ENCODE results near the gene BBS9. TPM values are rescaled to one million over a fixed set of nuclear protein-coding genes. Genes with fewer than 3 reads are reported as not detected.
"Not testable (repeated sequence)": the region's sequence is repeated elsewhere in the genome, so short reads cannot be mapped to it uniquely, and the experiment has no call there.

Gene BBS9
- total RNA-seq, 1 experiment from 2014 or later: 9.4 TPM

DNA sequence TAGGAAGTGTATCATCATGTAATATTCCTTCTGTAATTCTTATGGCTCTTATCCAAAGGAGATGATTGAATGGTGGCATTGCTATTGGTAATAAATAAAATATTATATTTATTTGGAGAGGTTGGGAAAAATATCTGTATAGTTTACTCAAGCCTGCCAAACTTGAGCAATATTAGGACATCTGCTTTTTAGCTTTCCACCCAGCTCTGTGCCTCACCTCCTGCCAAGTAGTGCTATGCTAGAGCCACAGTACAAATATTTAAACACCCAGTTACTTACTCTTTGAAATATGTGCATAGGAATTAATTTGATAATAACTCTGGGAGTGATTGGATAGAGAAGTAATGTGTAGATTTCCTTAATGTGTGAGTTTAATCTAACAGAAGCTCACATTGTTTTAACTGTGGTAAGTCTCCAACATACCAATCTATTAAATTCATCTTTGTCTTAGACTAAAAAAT lies 129.2 kb downstream of the BBS9 start:
- intact Hi-C loops (cut with micrococcal nuclease; ENCODE audit: unreplicated experiment): no loop called here
- BruUV-seq (replicated peaks): no TSS peak
- TF ChIP-seq, protein P1, sequence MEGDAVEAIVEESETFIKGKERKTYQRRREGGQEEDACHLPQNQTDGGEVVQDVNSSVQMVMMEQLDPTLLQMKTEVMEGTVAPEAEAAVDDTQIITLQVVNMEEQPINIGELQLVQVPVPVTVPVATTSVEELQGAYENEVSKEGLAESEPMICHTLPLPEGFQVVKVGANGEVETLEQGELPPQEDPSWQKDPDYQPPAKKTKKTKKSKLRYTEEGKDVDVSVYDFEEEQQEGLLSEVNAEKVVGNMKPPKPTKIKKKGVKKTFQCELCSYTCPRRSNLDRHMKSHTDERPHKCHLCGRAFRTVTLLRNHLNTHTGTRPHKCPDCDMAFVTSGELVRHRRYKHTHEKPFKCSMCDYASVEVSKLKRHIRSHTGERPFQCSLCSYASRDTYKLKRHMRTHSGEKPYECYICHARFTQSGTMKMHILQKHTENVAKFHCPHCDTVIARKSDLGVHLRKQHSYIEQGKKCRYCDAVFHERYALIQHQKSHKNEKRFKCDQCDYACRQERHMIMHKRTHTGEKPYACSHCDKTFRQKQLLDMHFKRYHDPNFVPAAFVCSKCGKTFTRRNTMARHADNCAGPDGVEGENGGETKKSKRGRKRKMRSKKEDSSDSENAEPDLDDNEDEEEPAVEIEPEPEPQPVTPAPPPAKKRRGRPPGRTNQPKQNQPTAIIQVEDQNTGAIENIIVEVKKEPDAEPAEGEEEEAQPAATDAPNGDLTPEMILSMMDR (IDR thresholded peaks at IDR 0.05; ENCODE audit: unreplicated experiment): no peak
- Mint-ChIP-seq H3K9me3 (ENCODE audit: low read depth, unreplicated experiment) (no peaks in the 10 kb centered on the region), H3K4me3 (ENCODE audit: low read depth, unreplicated experiment) (no peak overlapping the region), H3K4me1 (ENCODE audit: low read depth, unreplicated experiment) (no peaks in the 10 kb centered on the region), H3K36me3 (ENCODE audit: insufficient read depth, unreplicated experiment) (no peaks in the 10 kb centered on the region), H3K27me3 (ENCODE audit: unreplicated experiment) (no peaks in the 10 kb centered on the region), H3K27ac (ENCODE audit: unreplicated experiment) (no peak overlapping the region)
- DNase-seq: no peak
- CTCF ChIA-PET: interaction anchor here (1.6 kb wide), 1 partner anchor 12 kb away, joined by 4 read pairs; no protein-coding TSS in a partner anchor

DNA sequence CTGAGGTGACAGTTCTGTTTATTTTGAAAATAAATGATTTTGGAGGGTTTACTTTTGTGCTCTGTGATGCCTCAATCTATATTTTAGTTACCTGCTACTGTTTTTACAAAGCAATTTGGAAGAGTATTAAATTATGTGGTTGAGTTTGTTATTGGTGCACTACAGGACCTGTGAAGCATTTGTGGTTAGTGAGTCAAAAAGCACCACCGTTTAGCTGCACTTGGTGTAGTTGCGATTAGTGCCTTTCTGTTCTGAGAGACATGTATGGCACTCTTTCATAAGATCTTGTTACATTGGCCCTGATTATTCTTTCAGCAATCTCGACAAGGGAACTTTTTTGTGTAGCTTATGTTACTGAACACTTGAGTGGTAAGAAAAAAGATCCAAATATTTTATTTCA lies 132.2 kb downstream of the BBS9 start:
- no peak overlapping the region for H3K27ac Mint-ChIP-seq (ENCODE audit: unreplicated experiment)
- CTCF ChIA-PET: no interaction called here
- intact Hi-C loops (cut with micrococcal nuclease; ENCODE audit: unreplicated experiment): no loop called here
- no peak overlapping the region for H3K4me3 Mint-ChIP-seq (ENCODE audit: low read depth, unreplicated experiment)
- no peaks in the 10 kb centered on the region for H3K27me3 Mint-ChIP-seq (ENCODE audit: unreplicated experiment)
- TF ChIP-seq, protein P1 (IDR thresholded peaks at IDR 0.05; ENCODE audit: unreplicated experiment): no peak
- H3K36me3 Mint-ChIP-seq (ENCODE audit: insufficient read depth, unreplicated experiment): no peaks in the 10 kb centered on the region
- no peak for DNase-seq
- no peaks in the 10 kb centered on the region for H3K9me3 Mint-ChIP-seq (ENCODE audit: low read depth, unreplicated experiment)
- no TSS peak for BruUV-seq (replicated peaks)
- H3K4me1 Mint-ChIP-seq (ENCODE audit: low read depth, unreplicated experiment): no peaks in the 10 kb centered on the region

DNA sequence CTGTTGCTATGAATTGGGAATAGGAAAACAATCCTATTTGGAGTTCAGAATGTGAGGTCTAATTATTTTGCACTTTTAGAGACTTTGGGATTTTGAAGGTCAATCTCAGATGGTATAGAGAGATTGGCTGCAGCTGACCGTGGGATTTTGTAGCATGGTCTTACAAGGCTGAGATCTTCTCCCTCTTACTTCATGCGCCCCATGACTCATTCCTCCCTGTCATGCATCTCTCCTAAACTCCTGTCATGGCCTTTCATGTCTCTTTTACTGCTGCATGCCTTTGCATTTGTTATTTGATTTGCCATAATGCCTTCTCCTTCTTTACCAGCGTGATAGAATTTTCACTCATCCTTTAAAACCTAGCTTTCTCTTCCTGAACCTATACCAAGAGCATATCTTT lies 133.1 kb downstream of the BBS9 start:
- no peaks in the 10 kb centered on the region for H3K27me3 Mint-ChIP-seq (ENCODE audit: unreplicated experiment)
- H3K9me3 Mint-ChIP-seq (ENCODE audit: low read depth, unreplicated experiment): no peaks in the 10 kb centered on the region
- no peak overlapping the region for H3K27ac Mint-ChIP-seq (ENCODE audit: unreplicated experiment)
- CTCF ChIA-PET: no interaction called here
- no peak for DNase-seq
- no TSS peak for BruUV-seq (replicated peaks)
- no peaks in the 10 kb centered on the region for H3K4me1 Mint-ChIP-seq (ENCODE audit: low read depth, unreplicated experiment)
- TF ChIP-seq, protein P1 (IDR thresholded peaks at IDR 0.05; ENCODE audit: unreplicated experiment): no peak
- H3K36me3 Mint-ChIP-seq (ENCODE audit: insufficient read depth, unreplicated experiment): no peaks in the 10 kb centered on the region
- no peak overlapping the region for H3K4me3 Mint-ChIP-seq (ENCODE audit: low read depth, unreplicated experiment)
- intact Hi-C loops (cut with micrococcal nuclease; ENCODE audit: unreplicated experiment): no loop called here

DNA sequence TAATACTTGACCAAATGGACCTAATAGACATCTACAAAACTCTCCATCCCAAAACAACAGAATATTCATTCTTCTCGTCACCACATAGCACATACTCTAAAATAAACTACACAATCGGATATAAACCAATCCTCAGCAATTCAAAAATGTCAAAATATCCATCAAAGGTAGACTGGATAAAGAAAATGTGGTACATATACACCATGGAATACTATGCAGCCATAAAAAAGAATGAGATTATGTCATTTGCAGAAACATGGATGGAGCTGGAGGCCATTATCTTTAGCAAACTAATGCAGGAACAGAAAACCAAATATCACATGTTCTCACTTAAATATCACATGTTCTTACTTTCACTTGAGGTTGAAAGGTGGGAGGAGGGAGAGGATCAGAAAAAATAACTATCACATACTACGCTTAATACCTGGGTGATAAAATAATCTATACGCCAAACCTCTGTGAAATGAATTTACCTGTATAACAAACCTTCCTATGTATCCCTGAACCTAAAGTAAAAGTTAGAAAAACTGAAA lies 142.5 kb downstream of the BBS9 start:
- DNase-seq; intact Hi-C loops (cut with micrococcal nuclease; ENCODE audit: unreplicated experiment); H3K4me3 Mint-ChIP-seq (ENCODE audit: low read depth, unreplicated experiment); BruUV-seq (replicated peaks); H3K4me1 Mint-ChIP-seq (ENCODE audit: low read depth, unreplicated experiment); CTCF ChIA-PET; H3K9me3 Mint-ChIP-seq (ENCODE audit: low read depth, unreplicated experiment); H3K27me3 Mint-ChIP-seq (ENCODE audit: unreplicated experiment); H3K36me3 Mint-ChIP-seq (ENCODE audit: insufficient read depth, unreplicated experiment); H3K27ac Mint-ChIP-seq (ENCODE audit: unreplicated experiment): not testable (repeated sequence)

DNA sequence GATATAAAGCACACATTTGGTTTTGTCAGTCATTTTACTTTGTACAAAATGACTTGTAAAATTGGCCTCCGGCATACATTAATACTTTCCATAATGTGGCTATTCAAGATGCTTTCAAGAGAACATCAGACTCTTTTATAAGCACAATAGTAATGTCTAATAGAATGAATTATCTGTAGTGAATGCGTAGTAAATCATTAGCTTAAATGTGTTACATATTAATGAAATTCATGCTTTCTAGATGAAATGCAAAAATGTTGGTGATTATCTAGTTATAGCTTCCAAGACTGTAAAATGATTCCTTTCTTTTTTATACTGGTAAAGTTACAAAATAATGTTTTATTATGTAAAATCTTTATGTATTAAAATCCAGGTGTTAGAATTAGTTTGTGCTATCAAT lies 144.0 kb downstream of the BBS9 start:
- CTCF ChIA-PET: interaction anchor here (0.6 to 1.1 kb wide), 3 partner anchors 9 to 476 kb away, joined by 3 to 4 read pairs (median 3); no protein-coding TSS in a partner anchor
- intact Hi-C loops (cut with micrococcal nuclease; ENCODE audit: unreplicated experiment): no loop called here
- Mint-ChIP-seq H3K9me3 (ENCODE audit: low read depth, unreplicated experiment) (peaks cover 5% of the 10 kb centered on the region), H3K27ac (ENCODE audit: unreplicated experiment) (no peak overlapping the region), H3K4me3 (ENCODE audit: low read depth, unreplicated experiment) (no peak overlapping the region), H3K27me3 (ENCODE audit: unreplicated experiment) (no peaks in the 10 kb centered on the region), H3K4me1 (ENCODE audit: low read depth, unreplicated experiment) (no peaks in the 10 kb centered on the region), H3K36me3 (ENCODE audit: insufficient read depth, unreplicated experiment) (no peaks in the 10 kb centered on the region)
- DNase-seq: no peak
- no TSS peak for BruUV-seq (replicated peaks)
- TF ChIP-seq, protein P1 (IDR thresholded peaks at IDR 0.05; ENCODE audit: unreplicated experiment): no peak

All from Calu3 (cell line).